Liver (tissue), 9 donors: ENCODE results near the gene TANGO6. TPM values are rescaled to one million over a fixed set of nuclear protein-coding genes. Genes with fewer than 3 reads are reported as not detected.

Source experiments
- DNase-seq: peaks from one replicate; pipeline ENCODE4 v3.0.0-alpha.2; 2017; ENCODE audit warnings: low spot score
- H3K27ac ChIP-seq, 2 donors: one replicate each; pipeline ENCODE4 v1.7.0; 2013; ENCODE audit warnings: inconsistent platforms in 2 of 2, low read length in 2 of 2, control low read depth in 1 of 2, low read depth in 1 of 2, mild to moderate bottlenecking in 1 of 2
- H3K27me3 ChIP-seq, 4 donors: one replicate each; pipeline versions ENCODE4 v1.6.1 to v1.7.0; 2013; ENCODE audit warnings: low read length in 3 of 4, inconsistent platforms in 1 of 4, mild to moderate bottlenecking in 1 of 4, moderate library complexity in 1 of 4; ENCODE audit not compliant: control insufficient read depth in 4 of 4, insufficient read depth in 4 of 4
- H3K36me3 ChIP-seq, 4 donors: one replicate each; pipeline versions ENCODE4 v1.6.1 to v1.7.0; 2013; ENCODE audit warnings: low read length in 3 of 4, mild to moderate bottlenecking in 3 of 4, low read depth in 1 of 4, moderate library complexity in 1 of 4; ENCODE audit not compliant: control insufficient read depth in 4 of 4, insufficient read depth in 3 of 4
- H3K4me1 ChIP-seq, 4 donors: one replicate each; pipeline versions ENCODE4 v1.6.1 to v1.7.0; 2013; ENCODE audit warnings: low read length in 3 of 4, mild to moderate bottlenecking in 3 of 4, moderate library complexity in 1 of 4; ENCODE audit not compliant: control insufficient read depth in 4 of 4, insufficient read depth in 4 of 4
- H3K4me3 ChIP-seq, 3 donors: one replicate each; pipeline versions ENCODE4 v1.6.1 to v1.7.0; 2013; ENCODE audit warnings: low read length in 3 of 3, control low read depth in 1 of 3, low read depth in 1 of 3, mild to moderate bottlenecking in 1 of 3
- H3K9ac ChIP-seq, 2 donors: one replicate each; pipeline ENCODE4 v1.7.0; 2013; ENCODE audit warnings: low read length in 2 of 2, mild to moderate bottlenecking in 2 of 2, moderate library complexity in 2 of 2, control low read depth in 1 of 2, low read depth in 1 of 2
- H3K9me3 ChIP-seq, 4 donors: one replicate each; pipeline versions ENCODE4 v1.6.1 to v1.7.0; 2013; ENCODE audit warnings: low read length in 3 of 4; ENCODE audit not compliant: control insufficient read depth in 4 of 4
- CTCF ChIP-seq: fragments of 150-350 bp; IDR thresholded peaks from 2 replicates; pipeline ENCODE4 v1.5.1; 2017; ENCODE audit warnings: improper control_type of control experiment, low read depth, low read length; ENCODE audit not compliant: missing input control
- EGR1 ChIP-seq, 2 donors: IDR thresholded peaks; 2 replicates each; pipeline ENCODE4 v1.6.1; 2016 to 2018; ENCODE audit warnings: antibody characterized with exemption in 2 of 2, low read depth in 2 of 2
- FOXA1 ChIP-seq: IDR thresholded peaks from 2 replicates; pipeline ENCODE4 v1.6.1; 2016; ENCODE audit warnings: antibody characterized with exemption
- FOXA2 ChIP-seq: IDR thresholded peaks from 2 replicates; pipeline ENCODE4 v1.6.1; 2016; ENCODE audit warnings: antibody characterized with exemption
- GABPA ChIP-seq, 2 donors: IDR thresholded peaks in 1 of 2; conservative IDR thresholded peaks in 1 of 2; 2 replicates each; pipeline ENCODE4 v1.6.1; 2016; ENCODE audit warnings: antibody characterized with exemption in 2 of 2, mild to moderate bottlenecking in 1 of 2, moderate library complexity in 1 of 2
- HNF4A ChIP-seq, 2 donors: conservative IDR thresholded peaks; 2 replicates each; pipeline ENCODE4 v1.6.1; 2016; ENCODE audit warnings: antibody characterized with exemption in 2 of 2, mild to moderate bottlenecking in 2 of 2
- HNF4G ChIP-seq: IDR thresholded peaks from 2 replicates; pipeline ENCODE4 v1.6.1; 2016; ENCODE audit warnings: antibody characterized with exemption
- JUND ChIP-seq, 2 donors: IDR thresholded peaks; 2 replicates each; pipeline ENCODE4 v1.6.1; 2016; ENCODE audit warnings: antibody characterized with exemption in 2 of 2
- NR2F2 ChIP-seq: IDR thresholded peaks from 2 replicates; pipeline ENCODE4 v1.6.1; 2016; ENCODE audit warnings: antibody characterized with exemption
- RAD21 ChIP-seq, 2 donors: IDR thresholded peaks; 2 replicates each; pipeline ENCODE4 v1.6.1; 2016; ENCODE audit warnings: antibody characterized with exemption in 2 of 2, mild to moderate bottlenecking in 2 of 2
- REST ChIP-seq: IDR thresholded peaks from 2 replicates; pipeline ENCODE4 v1.6.1; 2016; ENCODE audit warnings: antibody characterized with exemption, mild to moderate bottlenecking
- RXRA ChIP-seq, 2 donors: IDR thresholded peaks; 2 replicates each; pipeline ENCODE4 v1.6.1; 2017 to 2018; ENCODE audit warnings: antibody characterized with exemption in 2 of 2, mild to moderate bottlenecking in 1 of 2
- SP1 ChIP-seq: IDR thresholded peaks from 2 replicates; pipeline ENCODE4 v1.6.1; 2018; ENCODE audit warnings: antibody characterized with exemption, mild to moderate bottlenecking
- TAF1 ChIP-seq: conservative IDR thresholded peaks from 2 replicates; pipeline ENCODE4 v1.6.1; 2016; ENCODE audit warnings: antibody characterized with exemption, mild to moderate bottlenecking
- YY1 ChIP-seq: IDR thresholded peaks from 2 replicates; pipeline ENCODE4 v1.6.1; 2016; ENCODE audit warnings: antibody characterized with exemption, mild to moderate bottlenecking
- ZBTB33 ChIP-seq: IDR thresholded peaks from 2 replicates; pipeline ENCODE4 v1.6.1; 2016; ENCODE audit warnings: antibody characterized with exemption
- WGBS: extraction: QIAGEN DNeasy Blood & Tissue Kit; methylation state at CpG from one replicate; pipeline ENCODE4 v1.1.7; 2013; 5-methylcytosine and 5-hydroxymethylcytosine counted together
- polyA plus RNA-seq, 2 donors: library from polyadenylated mRNA; stranded (reverse) in 1 of 2; unstranded in 1 of 2; fragments of 200-250 nt in 1 of 2; fragments of >200 nt in 1 of 2; fragmentation: Nextera tagmentation in 1 of 2; extraction: Ambion mirVana in 1 of 2; gene quantifications; one replicate each; pipeline versions ENCODE4 v1.2.1 to v1.2.3, GENCODE V29; 2013 to 2015
- total RNA-seq, 2 donors: library from RNA; depleted of rRNA; stranded (reverse); fragments of >200 nt; gene quantifications; one replicate each; pipeline ENCODE4 v1.2.3, GENCODE V29; 2014
- TF ChIP-seq, protein P1 (sequence below): IDR thresholded peaks from 2 replicates; pipeline ENCODE4 v1.6.1; 2016; ENCODE audit warnings: antibody characterized with exemption
- TF ChIP-seq, protein P2 (sequence below): IDR thresholded peaks from 2 replicates; pipeline ENCODE4 v1.6.1; 2016; ENCODE audit warnings: antibody characterized with exemption
- donor health status: healthy.
- donor health status: healthy.
- donor health status: healthy.
- donor health status: healthy.
- donor health status: healthy.

TANGO6 gene
- total and polyA plus RNA-seq, 4 donors, result 6.8 to 40.6 (median 10.5) TPM

- no peak for DNase-seq
- Histone ChIP-seq H3K27me3 (no peaks in the 10 kb centered on the region), H3K4me3 (no peak overlapping the region), H3K9me3 (no peaks in the 10 kb centered on the region), H3K27ac (no peak overlapping the region), H3K4me1 (peaks cover 6 to 13% (median 9%) of the 10 kb centered on the region in 4 donors), H3K9ac (no peak overlapping the region), H3K36me3 (no peaks in the 10 kb centered on the region)
- no peak for TF ChIP-seq NR2F2
- no peak for TF ChIP-seq FOXA2
- TF ChIP-seq RAD21 (IDR thresholded peaks at IDR 0.05), result no peak
- WGBS, result 96% methylated on average over 3 of the region's 3 CpGs
Measured at GRCh38 chr16:69055008-69055407, 211.7 kb downstream of the TANGO6 start.

- no peak for DNase-seq
- peaks cover 6 to 13% (median 9%) of the 10 kb centered on the region in 4 donors for H3K4me1 ChIP-seq
- H3K36me3 ChIP-seq, result no peaks in the 10 kb centered on the region
- TF ChIP-seq, protein P1, sequence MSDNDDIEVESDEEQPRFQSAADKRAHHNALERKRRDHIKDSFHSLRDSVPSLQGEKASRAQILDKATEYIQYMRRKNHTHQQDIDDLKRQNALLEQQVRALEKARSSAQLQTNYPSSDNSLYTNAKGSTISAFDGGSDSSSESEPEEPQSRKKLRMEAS, result no peak
- TF ChIP-seq CTCF, result no peak
- no peak for TF ChIP-seq JUND (IDR thresholded peaks at IDR 0.05)
- H3K9ac ChIP-seq, result no peak overlapping the region
- H3K27me3 ChIP-seq, result no peaks in the 10 kb centered on the region
- H3K4me3 ChIP-seq, result no peak overlapping the region
- 91% methylated on average over 1 of the region's 1 CpG for WGBS
- no peaks in the 10 kb centered on the region for H3K9me3 ChIP-seq
- H3K27ac ChIP-seq, result no peak overlapping the region
Measured at GRCh38 chr16:69055980-69056379, 212.6 kb downstream of the TANGO6 start.

DNA sequence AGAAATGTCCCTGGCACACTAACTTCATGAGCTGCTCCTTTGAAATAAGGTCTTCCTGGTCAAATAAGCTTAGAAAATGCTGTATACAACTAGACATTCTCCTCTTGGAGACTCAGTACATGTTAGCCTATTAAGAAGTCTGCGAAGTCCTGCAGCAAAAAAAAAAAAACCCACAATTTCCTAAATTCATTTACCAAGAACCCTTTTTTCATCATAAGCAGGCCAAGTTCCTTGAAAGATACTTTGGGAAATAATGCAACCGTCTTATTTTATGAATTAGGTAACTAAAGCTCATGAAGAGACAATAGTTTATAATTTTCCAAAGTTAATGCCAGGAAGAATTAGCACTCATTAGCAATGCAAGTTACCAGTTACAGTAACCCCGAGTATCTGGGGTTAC lies 213.1 kb downstream of the TANGO6 start:
- Histone ChIP-seq H3K4me1 (peaks cover 4 to 13% (median 9%) of the 10 kb centered on the region in 4 donors), H3K9ac (no peak overlapping the region), H3K36me3 (no peaks in the 10 kb centered on the region), H3K27me3 (no peaks in the 10 kb centered on the region), H3K9me3 (no peaks in the 10 kb centered on the region), H3K27ac (no peak overlapping the region), H3K4me3 (no peak overlapping the region)
- 92% methylated on average over 3 of the region's 3 CpGs for WGBS
- TF ChIP-seq FOXA2, result no peak
- no peak for TF ChIP-seq FOXA1
- no peak for TF ChIP-seq RXRA (IDR thresholded peaks at IDR 0.05)
- TF ChIP-seq HNF4A (conservative IDR thresholded peaks at IDR 0.05), result no peak
- TF ChIP-seq YY1, result no peak
- no peak for TF ChIP-seq CTCF
- TF ChIP-seq NR2F2, result no peak
- TF ChIP-seq GABPA (IDR thresholded peaks at IDR 0.05 in 1 of 2, conservative IDR thresholded peaks at IDR 0.05 in 1 of 2), result no peak
- no peak for TF ChIP-seq SP1
- no peak for TF ChIP-seq RAD21 (IDR thresholded peaks at IDR 0.05)
- TF ChIP-seq REST, result no peak
- no peak for TF ChIP-seq EGR1 (IDR thresholded peaks at IDR 0.05; ENCODE audit: low read depth in 2 of 2)
- no peak for TF ChIP-seq TAF1
- no peak for TF ChIP-seq ZBTB33
- no peak for TF ChIP-seq JUND (IDR thresholded peaks at IDR 0.05)
- TF ChIP-seq, protein P2, sequence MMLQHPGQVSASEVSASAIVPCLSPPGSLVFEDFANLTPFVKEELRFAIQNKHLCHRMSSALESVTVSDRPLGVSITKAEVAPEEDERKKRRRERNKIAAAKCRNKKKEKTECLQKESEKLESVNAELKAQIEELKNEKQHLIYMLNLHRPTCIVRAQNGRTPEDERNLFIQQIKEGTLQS, result no peak
- TF ChIP-seq HNF4G, result no peak
- TF ChIP-seq, protein P1, result no peak
- no peak for DNase-seq
